GM19463 (cell line): ENCODE measurements around the gene KDM4C.
A peak's percentile ranks its signal among the peaks of the same experiment; 100 is the strongest.
"Not testable (repeated sequence)": the region's sequence is repeated elsewhere in the genome, so short reads cannot be mapped to it uniquely, and the experiment has no call there.

Source experiments
- ATAC-seq: cut with Tn5 transposase; IDR thresholded peaks from one replicate; pipeline ENCODE4 v1.9.1; 2021; ENCODE audit warnings: mild to moderate bottlenecking, moderate library complexity; ENCODE audit not compliant: unreplicated experiment

Gene KDM4C

DNA sequence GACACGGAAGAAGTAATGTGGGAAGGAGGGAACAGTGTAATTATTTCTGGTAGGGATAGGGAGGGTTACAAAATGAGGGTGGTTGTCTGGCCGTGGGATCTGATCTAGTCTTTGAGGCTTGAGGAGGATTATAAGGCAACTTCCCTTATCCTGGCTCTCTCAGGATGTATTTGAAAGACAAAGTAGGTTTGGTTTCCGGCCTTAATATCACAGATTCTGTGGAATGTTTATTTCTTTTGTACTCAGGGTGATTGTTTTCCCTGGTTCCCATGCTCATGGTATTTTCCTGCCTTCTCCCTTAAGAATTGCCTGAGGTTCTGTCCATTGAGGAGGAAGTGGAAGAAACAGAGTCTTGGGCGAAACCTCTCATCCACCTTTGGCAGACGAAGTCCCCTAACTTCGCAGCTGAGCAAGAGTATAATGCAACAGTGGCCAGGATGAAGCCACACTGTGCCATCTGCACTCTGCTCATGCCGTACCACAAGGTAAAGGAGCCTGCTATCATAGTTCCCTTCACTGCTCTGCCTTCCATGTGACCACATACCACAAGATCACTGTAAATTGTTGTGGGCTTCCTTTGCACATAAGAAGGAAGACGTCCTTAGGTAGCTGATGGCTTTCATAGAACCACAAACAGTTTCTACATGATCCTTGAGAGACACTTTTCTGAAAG lies 253.8 kb downstream of the KDM4C start:
- no peak for ATAC-seq

DNA sequence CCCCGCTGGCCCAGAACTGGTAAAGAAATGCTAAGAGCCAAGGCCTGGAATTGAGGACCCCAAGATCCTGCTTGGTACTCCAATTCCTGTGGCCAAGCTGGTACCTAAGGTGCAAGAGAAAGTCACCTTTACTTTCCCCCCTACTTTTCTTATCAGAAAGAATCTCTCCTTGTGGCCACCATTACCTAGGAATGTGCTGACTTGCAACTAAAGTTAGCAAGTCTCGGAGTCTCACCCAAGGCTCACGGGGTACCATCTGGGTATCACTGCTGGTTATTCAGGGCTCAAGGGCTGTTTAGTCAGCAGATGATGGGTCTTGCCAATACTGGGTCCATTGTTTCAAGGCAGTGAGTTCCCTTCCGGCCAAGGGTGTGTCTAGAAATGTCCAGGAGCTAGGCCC lies 270.2 kb downstream of the KDM4C start:
- ATAC-seq, result no peak

DNA sequence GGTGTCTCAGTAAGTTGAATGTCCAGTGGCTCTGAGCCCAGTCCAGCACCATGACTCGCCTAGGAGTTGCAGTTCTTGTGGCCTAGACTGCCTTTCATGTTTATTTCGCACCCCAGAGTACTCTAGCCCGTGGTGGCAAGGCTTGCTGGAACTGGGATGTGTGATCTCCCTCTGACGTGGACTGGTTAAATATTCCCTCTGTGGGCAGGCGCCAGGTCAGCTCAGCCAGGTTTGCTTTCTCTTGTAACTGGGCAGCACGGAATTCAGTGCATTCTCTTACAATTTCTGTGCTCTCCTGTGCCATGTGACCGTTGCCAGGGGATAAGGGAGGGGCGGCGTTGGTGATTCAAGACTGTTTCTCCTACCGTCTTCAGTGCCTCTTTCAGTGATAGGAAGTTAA lies 270.8 kb downstream of the KDM4C start:
- ATAC-seq, result no peak

DNA sequence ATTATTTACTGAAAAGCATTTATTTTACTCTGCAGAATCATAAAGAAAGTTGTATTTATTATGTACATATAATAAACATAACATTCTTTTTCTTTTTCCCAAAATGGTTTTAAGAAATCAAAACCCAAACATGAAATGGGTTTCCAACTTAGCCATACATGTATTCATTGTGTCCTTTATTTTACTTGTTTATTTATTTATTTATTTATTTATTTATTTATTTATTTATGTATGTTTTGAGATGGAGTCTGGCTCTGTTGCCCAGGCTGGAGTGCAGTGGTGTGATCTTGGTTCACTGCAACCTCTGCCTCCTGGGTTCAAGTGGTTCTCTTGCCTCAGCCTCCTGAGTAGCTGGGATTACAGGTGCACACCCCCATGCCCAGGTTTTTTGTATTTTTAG lies 273.2 kb downstream of the KDM4C start:
- ATAC-seq, result not testable (repeated sequence)

DNA sequence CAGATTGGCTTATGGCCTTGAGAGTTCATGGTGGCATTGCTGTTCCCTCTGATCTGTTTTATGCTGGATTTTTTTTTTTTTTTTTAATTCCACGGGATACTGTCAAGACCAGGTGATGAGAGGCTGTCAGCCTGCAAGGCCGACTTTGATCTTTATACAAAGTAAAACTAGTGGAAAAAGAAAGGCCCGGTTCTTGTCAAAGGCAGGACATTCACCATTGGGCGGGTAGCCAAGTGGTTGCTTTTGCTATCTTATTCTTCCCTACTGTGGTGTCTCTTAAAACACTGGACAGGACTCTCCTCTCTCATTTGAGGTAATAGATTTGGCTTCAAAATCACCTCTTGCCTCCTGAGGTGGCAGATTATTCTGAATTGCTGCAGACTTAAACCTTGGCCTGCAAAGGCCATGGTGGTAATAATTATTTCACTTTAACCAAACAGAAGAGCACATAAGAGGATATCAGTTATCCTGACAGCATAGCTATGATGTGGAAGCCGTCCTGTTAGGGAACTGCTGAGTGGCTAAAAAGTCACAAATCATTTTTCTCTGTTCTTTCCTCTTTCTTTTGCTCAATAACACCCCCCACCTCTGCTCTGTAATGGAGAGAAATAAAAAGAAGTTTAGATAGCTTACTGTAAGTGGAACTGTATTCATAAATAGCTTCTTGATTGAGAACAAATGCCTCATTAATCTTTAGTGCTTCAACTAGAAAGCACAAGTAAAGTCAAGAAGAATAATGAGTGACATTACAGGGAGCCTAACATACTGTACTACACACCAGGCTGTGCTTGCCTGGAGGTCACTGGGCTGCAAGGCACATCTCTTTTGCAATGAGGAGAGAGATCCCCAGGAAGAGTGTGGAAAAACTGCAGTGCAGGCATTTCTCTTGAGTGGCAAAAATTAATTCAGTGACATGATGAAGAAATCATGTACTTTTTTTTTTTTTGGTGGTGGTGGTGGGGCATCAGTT lies 275.6 kb downstream of the KDM4C start:
- ATAC-seq, result no peak

DNA sequence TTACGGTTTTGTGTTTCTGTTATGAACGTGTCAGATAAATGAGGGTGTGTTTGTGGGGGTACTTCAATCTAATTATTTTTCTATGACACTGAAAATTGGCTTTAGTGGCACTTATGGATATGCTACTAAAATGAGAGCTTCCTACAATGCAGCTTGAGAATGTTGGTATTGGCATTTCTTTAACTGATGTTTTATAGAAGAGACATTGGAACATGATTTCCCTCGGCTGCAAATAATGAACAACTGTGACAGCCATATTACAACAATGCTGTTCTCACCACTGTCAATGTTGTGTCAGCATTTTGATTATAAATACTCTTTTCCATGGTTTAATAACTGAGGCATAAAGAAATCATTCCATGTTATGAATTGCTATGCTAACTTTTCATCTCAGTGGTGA lies 279.4 kb downstream of the KDM4C start:
- ATAC-seq, result no peak

DNA sequence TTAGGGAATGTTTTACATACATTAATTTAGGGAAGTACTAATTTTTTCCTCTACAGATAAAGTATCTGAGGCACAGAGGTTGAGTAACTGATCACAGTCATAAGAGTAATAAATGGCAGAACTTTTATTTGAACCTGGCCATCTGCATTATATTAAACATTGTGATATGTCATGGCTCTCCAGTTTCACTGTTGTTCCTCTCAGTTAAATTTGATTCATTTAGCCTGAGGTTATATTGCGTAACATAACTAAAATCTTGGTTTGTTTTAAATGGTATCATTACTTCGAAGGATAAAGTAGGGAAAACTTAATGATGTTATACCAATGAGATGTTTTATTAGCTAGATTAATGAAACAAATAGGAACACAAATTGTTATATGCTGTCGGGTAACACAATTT lies 284.4 kb downstream of the KDM4C start:
- ATAC-seq, result no peak

DNA sequence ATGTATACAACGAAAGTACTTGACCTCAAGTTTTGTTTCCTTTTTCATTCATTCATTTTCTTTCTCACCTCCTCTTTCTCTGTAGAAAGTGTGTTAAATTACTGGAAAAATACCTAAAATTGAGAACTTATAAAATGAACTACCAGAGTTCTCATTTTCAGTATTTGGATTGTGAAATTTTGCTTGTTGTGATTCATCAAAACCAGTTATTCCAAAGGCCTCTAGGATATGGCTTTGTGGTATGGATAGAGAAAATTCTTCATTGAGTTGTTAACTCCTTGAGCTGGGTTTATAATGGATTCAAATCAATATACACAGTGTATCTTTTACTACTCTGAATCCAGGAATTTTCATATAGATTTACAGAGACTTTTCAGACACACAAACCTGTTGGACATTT lies 287.6 kb downstream of the KDM4C start:
- ATAC-seq, result no peak

DNA sequence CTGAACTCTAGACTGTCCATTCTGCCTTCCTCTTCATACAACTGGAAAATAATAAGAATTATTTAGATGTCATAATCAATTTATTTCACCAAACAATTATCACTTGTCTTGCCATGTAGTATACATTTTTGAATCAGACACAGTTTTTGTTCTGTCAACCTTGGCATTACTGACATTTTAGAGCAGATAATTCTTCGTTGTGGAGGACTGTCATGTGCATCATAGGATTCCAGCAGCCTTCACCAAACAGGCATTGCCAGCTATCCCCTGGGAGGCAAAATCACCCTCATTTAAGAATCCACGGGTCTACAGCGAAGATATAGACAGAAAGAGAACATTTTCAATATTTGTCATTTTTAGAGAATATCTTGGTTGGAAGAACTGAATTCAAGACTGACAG lies 293.9 kb downstream of the KDM4C start:
- no peak for ATAC-seq

DNA sequence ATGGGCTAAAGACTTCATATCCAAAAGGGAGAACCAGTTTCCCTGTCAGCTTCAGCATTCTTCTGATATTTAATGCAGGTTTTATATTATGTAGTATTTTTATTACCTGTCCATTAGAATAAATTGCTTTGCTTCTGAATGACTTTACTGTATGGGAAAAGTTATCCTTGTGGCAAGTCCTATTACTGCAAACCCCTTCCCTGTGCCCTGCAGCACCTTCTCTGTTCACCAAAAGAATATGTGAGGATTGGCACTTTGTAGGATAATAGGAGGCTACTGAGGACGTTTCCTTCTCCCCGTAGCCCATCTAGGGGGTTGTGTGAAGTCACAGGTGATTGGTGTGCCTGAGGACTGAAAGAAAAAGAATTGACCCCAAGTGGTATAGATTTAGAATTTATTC lies 296.1 kb downstream of the KDM4C start:
- ATAC-seq, result no peak

DNA sequence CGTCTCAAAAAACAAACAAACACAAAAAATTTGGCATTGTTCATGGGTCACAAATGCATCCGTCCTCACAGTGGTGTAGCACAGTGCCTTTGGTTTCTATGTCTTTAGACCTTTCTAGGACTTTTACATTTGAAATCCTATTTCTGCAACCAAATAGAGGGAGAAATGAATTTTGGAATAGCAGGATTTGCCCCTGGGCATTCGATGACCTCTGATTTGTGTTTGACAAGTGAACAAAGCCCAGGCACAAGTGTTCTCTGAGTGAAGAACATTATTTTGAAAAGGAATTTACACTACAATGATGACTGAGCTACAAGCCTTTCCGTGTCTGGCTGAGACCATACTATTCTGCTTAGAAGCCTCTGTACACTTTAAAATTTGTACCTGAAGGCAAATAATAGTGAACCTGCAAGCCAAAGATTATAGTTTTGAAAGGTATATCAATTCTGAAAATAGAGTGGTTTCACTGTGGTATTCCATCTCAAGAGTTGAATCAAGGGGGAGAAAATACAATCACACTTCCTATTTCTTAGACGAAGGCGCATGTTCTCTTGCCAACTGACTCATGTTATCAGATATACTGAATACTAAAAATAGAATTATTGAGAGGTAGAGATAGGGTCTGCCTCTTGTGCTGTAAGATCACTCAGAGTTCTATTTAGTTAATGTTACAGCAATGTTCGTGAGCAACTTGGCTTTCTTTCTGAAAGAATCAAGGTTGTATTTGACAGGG lies 297.6 kb downstream of the KDM4C start:
- peak; percentile 37 for ATAC-seq

DNA sequence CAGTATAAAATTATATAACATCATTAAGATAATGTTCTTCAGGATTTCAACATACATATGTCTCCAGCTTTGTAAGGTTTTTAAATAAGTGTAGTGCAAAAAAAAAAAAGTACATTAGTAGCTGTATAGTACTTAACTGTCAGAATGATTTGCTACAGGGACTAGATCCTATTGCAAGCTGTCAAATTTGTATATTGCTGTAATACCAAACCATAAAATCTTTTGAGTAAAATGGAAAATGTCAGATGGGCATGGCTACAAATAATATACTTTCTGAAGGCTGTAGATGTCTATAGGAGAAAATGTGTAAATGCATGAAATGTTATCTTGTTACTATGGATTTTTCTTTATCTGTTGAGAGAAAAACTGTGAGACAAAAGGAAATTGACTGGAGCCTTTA lies 298.5 kb downstream of the KDM4C start:
- no peak for ATAC-seq

DNA sequence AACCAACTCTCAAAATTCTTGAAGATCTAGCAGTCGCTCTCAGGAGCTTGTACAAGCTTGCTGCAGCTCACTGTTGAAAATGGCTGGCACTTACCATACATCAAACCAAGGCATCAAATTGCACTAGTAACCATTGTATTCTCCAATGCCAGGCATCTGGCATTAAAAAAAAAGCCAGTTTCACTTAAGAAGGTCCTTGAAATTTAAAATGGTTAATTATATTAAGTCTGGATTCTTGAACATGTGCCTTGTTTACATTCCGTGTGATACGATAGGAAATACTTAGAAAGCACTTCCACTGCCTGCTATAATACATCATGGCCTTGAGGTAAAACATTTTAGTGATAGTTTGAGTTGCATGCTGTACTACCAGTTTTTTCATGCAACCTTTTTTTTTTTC lies 300.7 kb downstream of the KDM4C start:
- no peak for ATAC-seq

DNA sequence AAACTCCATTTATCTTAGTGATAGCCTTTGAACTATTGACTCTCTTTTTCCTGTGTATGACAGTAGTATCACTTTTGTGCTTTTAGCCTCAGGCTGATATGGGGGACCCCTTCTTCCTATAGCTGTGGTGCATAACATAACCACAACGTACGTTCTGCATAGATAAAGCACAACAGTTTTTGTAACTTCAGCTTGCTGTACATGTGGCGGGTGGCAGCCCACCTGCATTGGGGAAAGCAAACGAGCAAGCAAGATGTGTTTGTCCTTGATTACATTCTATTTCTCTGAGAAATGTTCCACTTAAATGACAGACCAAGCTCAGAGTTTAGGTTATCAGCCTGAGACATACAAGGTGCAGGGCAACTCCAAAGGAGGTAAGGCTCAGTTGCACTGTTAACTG lies 309.4 kb downstream of the KDM4C start:
- ATAC-seq, result no peak

DNA sequence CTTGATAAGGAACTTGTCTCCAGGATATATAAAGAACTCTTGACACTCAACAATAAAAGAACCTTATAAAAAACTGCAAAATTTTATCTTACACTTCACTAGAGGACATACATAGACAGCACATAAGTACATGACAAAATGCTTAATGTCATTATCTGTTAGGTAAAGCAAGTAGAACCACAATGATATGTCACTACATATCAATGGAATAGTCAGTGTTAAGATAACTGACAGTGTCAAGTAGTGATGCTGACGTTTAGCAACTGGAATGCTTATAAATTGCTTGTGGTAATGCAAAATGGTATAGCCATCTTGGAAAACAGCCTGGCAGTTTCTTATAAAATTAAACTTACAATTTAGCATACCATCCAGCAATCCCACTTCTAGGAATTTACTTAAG lies 314.1 kb downstream of the KDM4C start:
- no peak for ATAC-seq

DNA sequence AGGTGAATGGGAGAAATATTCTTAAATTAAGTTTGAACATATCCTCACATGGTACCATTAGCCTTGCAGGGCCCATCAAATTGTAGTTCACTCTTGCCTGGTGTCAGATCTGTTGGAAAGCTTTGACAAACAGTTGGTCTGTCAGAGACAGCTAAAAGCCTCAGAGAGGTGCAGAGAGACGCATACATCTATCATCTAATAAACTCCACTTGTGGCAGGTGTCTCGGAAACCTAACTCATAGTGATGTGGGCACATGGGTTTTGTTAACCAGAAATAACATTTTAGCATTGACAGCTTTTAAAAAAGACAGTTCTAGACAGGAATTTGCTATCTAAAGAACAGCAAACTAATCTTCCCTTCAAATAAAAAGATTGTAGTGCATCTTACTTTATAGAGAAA lies 315.9 kb downstream of the KDM4C start:
- ATAC-seq, result no peak

DNA sequence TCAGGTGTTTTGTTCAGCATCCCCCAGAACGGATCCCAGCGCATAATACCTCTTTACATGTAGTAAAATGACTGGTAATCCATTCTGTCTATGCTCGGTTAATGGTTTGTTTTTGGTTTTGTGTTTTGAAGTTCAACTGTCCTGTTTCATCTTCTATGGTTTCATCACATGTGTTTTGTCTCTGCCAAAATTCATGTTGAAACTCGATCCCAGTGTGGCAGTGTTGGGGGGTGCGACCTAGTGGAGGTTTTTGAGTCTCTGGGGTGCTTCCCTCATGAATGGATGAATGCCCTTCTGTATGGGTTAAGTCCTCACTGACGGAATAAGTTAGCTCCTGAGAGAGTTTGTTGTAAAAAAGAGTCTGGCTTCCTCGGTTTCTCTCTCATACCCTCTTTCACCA lies 317.4 kb downstream of the KDM4C start:
- no peak for ATAC-seq

DNA sequence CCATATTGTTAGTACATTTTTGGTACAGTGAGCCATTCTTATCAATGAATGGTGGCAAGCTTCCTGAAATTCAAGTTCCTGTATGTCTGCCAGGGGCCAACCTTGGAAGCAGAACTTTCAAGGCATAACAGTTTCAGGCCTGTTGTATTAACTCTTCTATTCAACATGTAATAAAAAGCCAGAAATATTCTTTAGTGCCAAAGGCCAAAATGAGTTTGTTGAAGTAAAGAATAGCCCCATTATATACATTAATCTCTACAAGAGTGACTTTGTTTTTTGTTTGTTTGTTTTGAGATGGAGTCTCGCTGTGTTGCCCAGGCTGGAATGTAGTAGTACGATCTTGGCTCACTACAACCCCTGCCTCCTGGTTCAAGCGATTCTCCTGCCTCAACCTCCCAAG lies 321.3 kb downstream of the KDM4C start:
- ATAC-seq, result no peak

DNA sequence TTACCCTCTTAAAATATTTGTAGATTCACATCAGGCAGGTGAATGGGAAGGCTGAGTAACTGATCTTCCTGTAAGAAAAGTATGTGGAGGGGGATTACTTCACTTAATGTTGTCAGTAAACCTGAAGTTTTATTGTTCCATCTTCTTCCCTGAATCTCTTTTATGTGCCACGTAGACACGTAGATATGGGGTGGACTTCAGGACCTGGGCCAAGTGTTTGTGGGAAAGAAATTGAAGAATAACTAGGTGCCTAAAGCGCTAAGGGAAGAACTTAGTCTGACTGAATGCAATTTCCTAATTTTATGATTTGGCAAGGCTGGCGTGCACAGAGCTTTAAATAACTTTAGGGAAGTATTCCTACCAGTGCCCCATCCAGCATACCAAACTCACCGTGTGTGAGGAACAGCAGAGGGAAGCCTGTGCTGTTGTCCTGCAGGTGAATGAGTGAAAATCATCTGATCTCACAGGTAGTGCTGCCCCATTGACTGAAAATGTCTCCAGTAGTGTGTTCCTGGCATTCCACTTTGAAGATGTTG lies 323.4 kb downstream of the KDM4C start:
- no peak for ATAC-seq

DNA sequence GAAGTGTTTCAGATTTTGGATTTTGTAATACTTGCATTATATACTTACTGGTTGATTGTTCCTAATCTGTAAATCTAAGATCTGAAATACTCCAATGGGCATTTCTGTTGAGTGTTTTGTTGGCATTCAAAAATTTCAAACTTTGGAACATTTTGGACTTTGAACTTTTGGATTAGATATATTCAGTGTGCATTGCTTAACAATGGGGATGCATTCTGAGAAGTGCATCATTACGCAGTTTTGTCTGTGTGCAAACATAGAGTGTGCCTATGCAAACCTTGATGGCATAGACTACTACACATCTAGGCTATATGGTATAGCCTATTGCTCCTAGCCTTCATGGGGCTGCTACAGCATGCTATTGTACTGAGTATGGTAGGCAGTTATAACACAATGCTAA lies 325.4 kb downstream of the KDM4C start:
- ATAC-seq, result no peak

DNA sequence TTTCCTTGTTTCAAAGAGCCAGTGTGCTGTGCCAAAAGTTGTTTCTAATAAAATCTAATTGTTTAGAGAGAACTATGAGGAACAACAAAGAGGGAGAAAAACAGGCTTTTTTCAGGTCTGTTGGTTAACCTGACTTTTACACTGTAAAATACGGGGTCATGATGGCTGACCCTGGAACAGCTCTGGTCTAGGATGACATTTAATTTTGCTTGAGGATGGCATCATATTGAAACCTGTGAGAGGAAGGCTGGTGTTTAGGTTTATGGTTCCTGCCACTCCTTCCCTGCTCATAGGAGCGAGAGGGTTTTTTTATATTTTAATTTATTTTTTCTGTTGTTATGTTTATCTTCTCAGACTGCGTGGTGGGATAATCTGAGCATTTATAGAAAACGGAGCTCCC lies 327.6 kb downstream of the KDM4C start:
- no peak for ATAC-seq
